Ishikawa (cell line): ENCODE results near the gene RSPH4A.

Source experiments
- CEBPB ChIP-seq: IDR thresholded peaks from 2 replicates; pipeline ENCODE4 v1.6.1; 2012
- CREB1 ChIP-seq: IDR thresholded peaks from 2 replicates; pipeline ENCODE4 v1.6.1; 2012; ENCODE audit warnings: low read depth
- EGR1 ChIP-seq: IDR thresholded peaks from 2 replicates; pipeline ENCODE4 v1.6.1; 2012
- EP300 ChIP-seq: IDR thresholded peaks from 2 replicates; pipeline ENCODE4 v1.6.1; 2012; ENCODE audit warnings: borderline replicate concordance
- FOXM1 ChIP-seq: IDR thresholded peaks from 2 replicates; pipeline ENCODE4 v1.6.1; 2012; ENCODE audit warnings: low read depth, borderline replicate concordance
- MAX ChIP-seq: IDR thresholded peaks from 2 replicates; pipeline ENCODE4 v1.6.1; 2012
- NFIC ChIP-seq: IDR thresholded peaks from 2 replicates; pipeline ENCODE4 v1.6.1; 2012
- RAD21 ChIP-seq: IDR thresholded peaks from 2 replicates; pipeline ENCODE4 v1.6.1; 2012; ENCODE audit warnings: low read depth
- REST ChIP-seq: IDR thresholded peaks from 2 replicates; pipeline ENCODE4 v1.6.1; 2012; ENCODE audit warnings: low read depth, mild to moderate bottlenecking
- TAF1 ChIP-seq: IDR thresholded peaks from 2 replicates; pipeline ENCODE4 v1.6.1; 2012; ENCODE audit warnings: low read depth, mild to moderate bottlenecking
- TCF12 ChIP-seq: IDR thresholded peaks from 2 replicates; pipeline ENCODE4 v1.6.1; 2012; ENCODE audit warnings: low read depth
- TEAD4 ChIP-seq: IDR thresholded peaks from 2 replicates; pipeline ENCODE4 v1.6.1; 2012
- USF1 ChIP-seq: IDR thresholded peaks from 2 replicates; pipeline ENCODE4 v1.6.1; 2012
- YY1 ChIP-seq: IDR thresholded peaks from 2 replicates; pipeline ENCODE4 v1.6.1; 2012; ENCODE audit warnings: low read depth
- ZBTB7A ChIP-seq: IDR thresholded peaks from 2 replicates; pipeline ENCODE4 v1.6.1; 2012; ENCODE audit warnings: low read depth

Gene RSPH4A

GRCh38 chr6:116605935-116606334 lies 10.3 kb upstream of the RSPH4A start:
- no peak for TF ChIP-seq CREB1
- no peak for TF ChIP-seq FOXM1
- TF ChIP-seq CEBPB: no peak
- TF ChIP-seq RAD21: no peak
- TF ChIP-seq NFIC: no peak
- TF ChIP-seq MAX: no peak
- no peak for TF ChIP-seq TEAD4
- TF ChIP-seq TCF12: no peak
- no peak for TF ChIP-seq EP300
- no peak for TF ChIP-seq USF1
- no peak for TF ChIP-seq TAF1
- no peak for TF ChIP-seq ZBTB7A
- no peak for TF ChIP-seq EGR1
- no peak for TF ChIP-seq YY1
- TF ChIP-seq REST: no peak

- TF ChIP-seq CREB1 (no peak), EP300 (no peak), MAX (no peak), EGR1 (no peak), RAD21 (no peak), FOXM1 (no peak), CEBPB (no peak), TEAD4 (no peak), NFIC (no peak), TCF12 (no peak), YY1 (no peak), USF1 (no peak), TAF1 (no peak), ZBTB7A (no peak), REST (no peak)
Observed at GRCh38 chr6:116611056-116611455, 5.2 kb upstream of the RSPH4A start.

- no peak for TF ChIP-seq CEBPB
- TF ChIP-seq ZBTB7A: no peak
- TF ChIP-seq NFIC: no peak
- no peak for TF ChIP-seq EP300
- no peak for TF ChIP-seq EGR1
- TF ChIP-seq TCF12: no peak
- no peak for TF ChIP-seq RAD21
- TF ChIP-seq REST: no peak
- no peak for TF ChIP-seq MAX
- no peak for TF ChIP-seq FOXM1
- no peak for TF ChIP-seq USF1
- TF ChIP-seq TEAD4: no peak
- no peak for TF ChIP-seq CREB1
- no peak for TF ChIP-seq TAF1
- no peak for TF ChIP-seq YY1
Observed at GRCh38 chr6:116616737-116617053, 416 bp downstream of the RSPH4A start.
